Measurements from ENCODE around the gene TIMP2.

DNA sequence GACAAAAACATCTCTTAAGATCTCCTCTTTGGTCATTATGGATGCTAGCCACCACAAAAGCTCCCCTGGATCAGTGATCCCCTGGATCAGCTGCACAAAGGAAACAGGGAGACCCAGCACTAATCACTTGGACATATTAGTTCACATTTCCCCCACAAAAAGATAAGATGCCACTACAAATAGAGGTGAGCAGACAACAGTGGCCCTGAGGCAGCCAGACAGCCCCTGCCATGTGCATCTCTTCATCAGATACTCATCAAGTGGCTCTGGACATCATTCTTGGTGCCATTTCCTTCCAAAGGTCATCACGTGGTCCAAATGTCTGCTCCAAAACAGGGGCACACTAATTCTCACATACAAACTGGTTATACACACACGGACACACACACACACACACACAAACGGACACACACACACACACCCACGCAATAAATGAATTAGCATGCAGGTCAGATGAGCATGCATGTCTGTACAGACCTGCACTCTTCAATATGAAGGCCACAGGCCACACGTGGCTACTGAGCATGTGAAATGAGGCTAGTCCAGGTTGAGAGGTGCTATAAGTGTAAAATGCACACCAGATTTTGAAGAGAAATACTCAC is 88.7 kb downstream of the TIMP2 start:
- TF ChIP-seq, protein P1, sequence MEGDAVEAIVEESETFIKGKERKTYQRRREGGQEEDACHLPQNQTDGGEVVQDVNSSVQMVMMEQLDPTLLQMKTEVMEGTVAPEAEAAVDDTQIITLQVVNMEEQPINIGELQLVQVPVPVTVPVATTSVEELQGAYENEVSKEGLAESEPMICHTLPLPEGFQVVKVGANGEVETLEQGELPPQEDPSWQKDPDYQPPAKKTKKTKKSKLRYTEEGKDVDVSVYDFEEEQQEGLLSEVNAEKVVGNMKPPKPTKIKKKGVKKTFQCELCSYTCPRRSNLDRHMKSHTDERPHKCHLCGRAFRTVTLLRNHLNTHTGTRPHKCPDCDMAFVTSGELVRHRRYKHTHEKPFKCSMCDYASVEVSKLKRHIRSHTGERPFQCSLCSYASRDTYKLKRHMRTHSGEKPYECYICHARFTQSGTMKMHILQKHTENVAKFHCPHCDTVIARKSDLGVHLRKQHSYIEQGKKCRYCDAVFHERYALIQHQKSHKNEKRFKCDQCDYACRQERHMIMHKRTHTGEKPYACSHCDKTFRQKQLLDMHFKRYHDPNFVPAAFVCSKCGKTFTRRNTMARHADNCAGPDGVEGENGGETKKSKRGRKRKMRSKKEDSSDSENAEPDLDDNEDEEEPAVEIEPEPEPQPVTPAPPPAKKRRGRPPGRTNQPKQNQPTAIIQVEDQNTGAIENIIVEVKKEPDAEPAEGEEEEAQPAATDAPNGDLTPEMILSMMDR (IDR thresholded peaks at IDR 0.05), result no peak
- TF ChIP-seq EP300 (IDR thresholded peaks at IDR 0.05), result no peak

Measured in gastroesophageal sphincter (tissue), 3 donors.